ENCODE measurements around the gene CEP126. TPM values are rescaled to one million over a fixed set of nuclear protein-coding genes. Genes with fewer than 3 reads are reported as not detected.

Gene CEP126
- total and polyA plus RNA-seq, 3 donors from 2014 or later, result 11.2 to 18.6 (median 14.8) TPM

- Histone ChIP-seq H3K27me3 (no peaks in the 10 kb centered on the region), H3K9me3 (no peaks in the 10 kb centered on the region), H3K4me3 (no peak overlapping the region), H3K4me1 (peaks cover 32% of the 10 kb centered on the region), H3K27ac (peak overlapping the region in 1 of 2 donors; percentile 92), H3K36me3 (ENCODE audit: low read depth, missing control alignments) (no peaks in the 10 kb centered on the region)
- TF ChIP-seq POLR2A (IDR thresholded peaks at IDR 0.05), result no peak
- no peak for TF ChIP-seq CTCF (IDR thresholded peaks at IDR 0.05)
- no peak for DNase-seq
- 57 to 63% methylated on average over 5 of the region's 5 CpGs for WGBS, 2 donors
- intact Hi-C loops (cut with DNase I; ENCODE audit: low total_unique reads), result no loop called here
Measured at GRCh38 chr11:101913656-101914055, 1.2 kb upstream of the CEP126 start.

GRCh38 chr11:101914341-101914737 is 471 bp upstream of the CEP126 start:
- no peak for DNase-seq
- intact Hi-C loops (cut with DNase I; ENCODE audit: low total_unique reads), result no loop called here
- Histone ChIP-seq H3K4me3 (peak overlapping the region; percentile 71 to 75), H3K9me3 (no peaks in the 10 kb centered on the region), H3K27ac (peak overlapping the region; percentile 76 to 92), H3K4me1 (peaks cover 28% of the 10 kb centered on the region), H3K36me3 (ENCODE audit: low read depth, missing control alignments) (no peaks in the 10 kb centered on the region), H3K27me3 (no peaks in the 10 kb centered on the region)
- no peak for TF ChIP-seq CTCF (IDR thresholded peaks at IDR 0.05)
- no peak for TF ChIP-seq POLR2A (IDR thresholded peaks at IDR 0.05)
- WGBS, 2 donors, result 3% methylated on average over 6 of the region's 6 CpGs

- TF ChIP-seq CTCF (IDR thresholded peaks at IDR 0.05) (no peak), POLR2A (IDR thresholded peaks at IDR 0.05) (no peak)
- Histone ChIP-seq H3K27ac (peak overlapping the region; percentile 76 to 92), H3K36me3 (ENCODE audit: low read depth, missing control alignments) (no peaks in the 10 kb centered on the region), H3K27me3 (no peaks in the 10 kb centered on the region), H3K4me1 (peaks cover 28% of the 10 kb centered on the region), H3K4me3 (peak overlapping the region; percentile 71 to 75), H3K9me3 (no peaks in the 10 kb centered on the region)
- WGBS, 2 donors, result 2 to 6% methylated on average over 4 of the region's 4 CpGs
- intact Hi-C loops (cut with DNase I; ENCODE audit: low total_unique reads), result no loop called here
- DNase-seq, result no peak
Measured at GRCh38 chr11:101915791-101916291, 1.0 kb downstream of the CEP126 start.

GRCh38 chr11:101916422-101916821 is 1.6 kb downstream of the CEP126 start, which contains the start of gene ANGPTL5:
Gene ANGPTL5 (minus strand): TSS chr11:101916522. CDS start chr11:101907909, 8,613 bp downstream.
- H3K27ac ChIP-seq, result peak within 1 kb of the TSS; percentile 76 to 92
- TF ChIP-seq POLR2A (IDR thresholded peaks at IDR 0.05) (no peak), CTCF (IDR thresholded peaks at IDR 0.05) (no peak)
- H3K27me3 ChIP-seq, result no peaks in the 10 kb centered on the region
- H3K4me3 ChIP-seq, result peak within 1 kb of the TSS; percentile 71 to 75
- DNase-seq, result no peak
- intact Hi-C loops (cut with DNase I; ENCODE audit: low total_unique reads), result no loop called here
- peaks cover 28% of the 10 kb centered on the region for H3K4me1 ChIP-seq
- no peaks in the 10 kb centered on the region for H3K9me3 ChIP-seq
- 38 to 53% methylated on average over 2 of the region's 2 CpGs for WGBS, 2 donors
- H3K36me3 ChIP-seq (ENCODE audit: low read depth, missing control alignments), result no peaks in the 10 kb centered on the region

GRCh38 chr11:101917226-101917625 is 2.4 kb downstream of the CEP126 start:
- DNase-seq, result no peak

More at GRCh38 chr11:101917226-101917625, 2.4 kb downstream of the CEP126 start:
- no peak for TF ChIP-seq POLR2A (IDR thresholded peaks at IDR 0.05)
- no peak for TF ChIP-seq CTCF (IDR thresholded peaks at IDR 0.05)
- Histone ChIP-seq H3K4me3 (no peak overlapping the region), H3K9me3 (no peaks in the 10 kb centered on the region), H3K27ac (no peak overlapping the region), H3K4me1 (peaks cover 28% of the 10 kb centered on the region), H3K36me3 (ENCODE audit: low read depth, missing control alignments) (no peaks in the 10 kb centered on the region), H3K27me3 (no peaks in the 10 kb centered on the region)
- intact Hi-C loops (cut with DNase I; ENCODE audit: low total_unique reads), result no loop called here

All from testis (tissue), 3 donors.